Lung microvascular endothelial cell (primary cell): ENCODE data around the gene RFPL1. TPM values are rescaled to one million over a fixed set of nuclear protein-coding genes. Genes with fewer than 3 reads are reported as not detected.
"Not testable (repeated sequence)": the region's sequence is repeated elsewhere in the genome, so short reads cannot be mapped to it uniquely, and the experiment has no call there.

Source experiments
- DNase-seq, 2 donors: peaks; one replicate each; pipeline versions ENCODE4 v3.0.0 to v3.0.0-alpha.2; 2010; ENCODE audit warnings: low read depth in 2 of 2
- total RNA-seq: library from RNA; depleted of rRNA; stranded (reverse); fragments of >200 nt; gene quantifications from 2 replicates; pipeline ENCODE4 v1.2.1, GENCODE V29; 2014

RFPL1 gene
- total RNA-seq, 1 donor from 2014 or later = not detected

DNA sequence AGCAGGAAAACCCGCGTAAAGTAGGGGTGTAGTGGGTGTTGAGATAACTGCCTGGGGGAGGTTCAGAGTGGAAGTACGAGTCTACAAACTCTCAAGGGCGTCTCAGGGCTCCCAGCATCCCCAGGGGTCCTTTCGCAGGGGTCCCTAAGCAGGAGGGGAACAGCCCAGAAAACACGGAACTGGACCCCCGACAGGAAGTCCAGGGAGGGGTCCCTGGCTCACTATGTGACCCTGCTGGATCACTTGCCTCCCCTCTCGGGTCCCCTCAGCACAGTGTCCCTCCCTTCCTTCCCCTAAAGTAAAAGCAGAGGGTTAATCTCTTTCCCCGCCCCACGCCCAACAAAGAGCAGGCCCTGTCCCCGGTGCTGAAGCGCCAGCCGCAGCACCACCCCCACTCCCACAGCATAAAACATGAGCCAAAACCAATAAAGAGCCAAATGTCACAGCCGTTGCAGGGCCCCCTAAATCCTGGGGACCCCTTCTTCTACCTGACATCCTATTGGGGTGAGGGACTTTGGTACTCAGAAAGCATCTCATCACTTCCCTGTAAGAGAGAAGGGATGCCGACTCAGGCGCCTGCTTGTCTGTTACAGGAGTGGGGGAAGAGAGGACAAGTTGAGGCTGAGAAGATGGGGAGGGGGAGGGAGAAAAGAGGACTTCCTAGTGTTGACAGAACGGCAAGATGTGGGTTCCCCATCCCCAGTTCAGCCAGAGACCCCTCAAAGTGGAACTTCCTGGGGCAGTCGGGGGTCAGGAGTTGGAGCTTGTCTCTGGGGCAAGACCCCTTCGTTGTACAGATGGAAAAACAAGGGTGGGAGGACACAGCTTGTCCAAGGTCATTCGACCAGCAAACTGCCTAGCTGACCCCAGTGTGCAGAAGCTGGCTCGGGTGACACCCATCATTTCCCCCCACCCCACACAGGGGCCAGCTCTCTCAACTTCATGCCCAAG is 40.2 kb downstream of the RFPL1 start:
- DNase-seq = peak; percentile 7 to 21

DNA sequence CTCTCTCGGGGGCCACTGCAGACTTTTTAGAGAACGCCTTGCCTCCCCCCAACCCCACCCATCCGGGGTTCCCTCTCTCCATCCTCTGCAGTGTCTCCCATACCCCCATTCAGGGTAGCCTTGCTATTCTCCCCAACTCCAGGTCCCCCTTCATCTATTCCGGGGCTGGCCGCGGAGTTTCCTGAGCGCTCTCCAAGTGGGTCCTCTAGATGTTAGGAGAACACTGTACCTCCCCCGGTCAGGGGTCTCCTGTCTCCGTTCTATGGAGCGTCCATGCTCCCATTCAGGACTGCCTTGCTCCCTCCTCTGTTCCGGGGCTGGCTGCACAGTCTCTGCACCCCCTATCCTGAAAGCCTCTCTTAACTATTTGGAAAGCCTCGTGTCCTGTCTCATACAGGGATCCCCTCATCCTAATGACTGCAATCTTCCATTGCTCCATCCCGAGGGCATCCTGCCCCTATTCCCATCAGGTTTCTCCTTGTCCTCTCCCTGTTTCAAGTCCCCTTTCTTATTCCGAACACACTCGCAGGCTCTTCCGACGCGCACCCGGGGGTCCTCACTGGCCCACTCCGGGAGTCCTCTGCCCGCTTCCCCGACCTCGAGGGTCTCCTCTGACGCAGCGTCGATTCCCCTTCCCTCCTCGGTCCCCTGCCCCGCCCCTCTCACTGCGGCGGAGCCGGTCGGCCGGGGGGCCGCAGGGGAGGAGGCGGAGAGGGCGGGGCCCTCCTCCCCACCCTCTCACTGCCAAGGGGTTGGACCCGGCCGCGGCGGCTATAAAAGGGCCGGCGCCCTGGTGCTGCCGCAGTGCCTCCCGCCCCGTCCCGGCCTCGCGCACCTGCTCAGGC is 41.3 kb downstream of the RFPL1 start, which contains the start of gene NEFH:
NEFH (plus strand) TSS at position 802 of the 845 bp plus-strand sequence. CDS start 45 bp downstream, outside the sequence.
- no peak for DNase-seq

DNA sequence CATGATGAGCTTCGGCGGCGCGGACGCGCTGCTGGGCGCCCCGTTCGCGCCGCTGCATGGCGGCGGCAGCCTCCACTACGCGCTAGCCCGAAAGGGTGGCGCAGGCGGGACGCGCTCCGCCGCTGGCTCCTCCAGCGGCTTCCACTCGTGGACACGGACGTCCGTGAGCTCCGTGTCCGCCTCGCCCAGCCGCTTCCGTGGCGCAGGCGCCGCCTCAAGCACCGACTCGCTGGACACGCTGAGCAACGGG is 41.8 kb downstream of the RFPL1 start:
- no peak for DNase-seq

DNA sequence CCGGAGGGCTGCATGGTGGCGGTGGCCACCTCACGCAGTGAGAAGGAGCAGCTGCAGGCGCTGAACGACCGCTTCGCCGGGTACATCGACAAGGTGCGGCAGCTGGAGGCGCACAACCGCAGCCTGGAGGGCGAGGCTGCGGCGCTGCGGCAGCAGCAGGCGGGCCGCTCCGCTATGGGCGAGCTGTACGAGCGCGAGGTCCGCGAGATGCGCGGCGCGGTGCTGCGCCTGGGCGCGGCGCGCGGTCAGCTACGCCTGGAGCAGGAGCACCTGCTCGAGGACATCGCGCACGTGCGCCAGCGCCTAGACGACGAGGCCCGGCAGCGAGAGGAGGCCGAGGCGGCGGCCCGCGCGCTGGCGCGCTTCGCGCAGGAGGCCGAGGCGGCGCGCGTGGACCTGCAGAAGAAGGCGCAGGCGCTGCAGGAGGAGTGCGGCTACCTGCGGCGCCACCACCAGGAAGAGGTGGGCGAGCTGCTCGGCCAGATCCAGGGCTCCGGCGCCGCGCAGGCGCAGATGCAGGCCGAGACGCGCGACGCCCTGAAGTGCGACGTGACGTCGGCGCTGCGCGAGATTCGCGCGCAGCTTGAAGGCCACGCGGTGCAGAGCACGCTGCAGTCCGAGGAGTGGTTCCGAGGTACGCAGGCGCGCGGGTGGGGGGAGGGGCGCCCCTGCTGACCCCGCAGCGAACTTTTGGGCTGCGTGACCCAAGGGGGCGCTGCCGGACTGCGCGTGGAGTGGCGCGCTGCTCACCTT is 42.3 kb downstream of the RFPL1 start:
- DNase-seq = peak in 1 of 2 donors; percentile 23

DNA sequence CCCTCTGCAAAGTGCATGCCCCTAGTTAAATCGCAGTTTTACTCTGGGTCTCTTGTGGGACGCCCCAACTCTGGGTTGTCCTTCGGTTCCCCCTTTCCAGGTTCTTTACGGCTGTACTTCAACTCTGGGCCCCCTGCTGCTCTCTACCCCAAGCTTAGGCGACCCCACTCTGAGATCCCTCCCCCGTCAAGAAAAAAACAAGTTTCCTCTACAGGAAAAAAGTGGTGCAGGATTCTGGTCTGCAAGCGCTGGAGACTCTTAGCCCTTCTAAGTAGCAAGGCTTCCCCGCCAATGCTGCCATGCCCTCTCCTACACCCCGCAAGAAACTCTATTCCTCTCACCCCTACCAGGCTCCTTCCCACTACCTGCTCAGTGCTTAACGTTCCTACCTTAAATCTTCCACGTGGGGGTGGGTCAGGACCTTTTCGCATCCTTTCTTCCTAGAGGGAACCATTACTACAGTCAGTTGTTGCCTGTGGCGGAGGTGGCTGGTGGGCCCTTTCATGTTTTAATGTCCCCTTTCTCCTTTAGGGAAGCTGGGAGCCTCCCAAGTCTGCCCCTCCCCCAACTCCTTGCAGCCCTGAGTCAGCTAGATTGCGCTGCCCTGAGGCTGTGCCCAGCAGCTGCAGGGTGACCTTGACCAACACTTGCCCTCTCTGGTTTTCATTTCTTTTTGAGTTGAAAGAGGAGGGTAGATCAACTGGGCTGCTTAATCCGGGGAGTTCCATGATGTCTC is 43.0 kb downstream of the RFPL1 start:
- no peak for DNase-seq

DNA sequence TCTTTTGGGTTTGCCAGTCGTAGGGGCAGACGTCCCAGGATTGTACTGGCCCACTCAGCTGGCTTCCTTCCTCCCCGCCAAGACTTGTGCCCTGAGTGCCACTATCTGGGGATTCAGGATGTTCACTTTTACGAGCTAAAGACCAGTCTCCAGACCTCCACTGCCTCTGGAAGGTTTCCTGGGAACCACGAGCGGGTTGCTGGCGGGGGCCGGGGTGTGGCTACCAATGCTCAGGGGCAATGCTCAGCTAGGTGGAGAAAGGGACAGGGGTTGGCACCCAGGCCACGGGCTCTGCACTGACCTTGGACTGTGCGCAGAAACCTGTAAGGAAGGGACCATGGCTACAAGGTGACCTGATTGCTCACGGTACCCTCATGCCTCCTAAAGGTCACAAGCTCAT is 43.9 kb downstream of the RFPL1 start:
- no peak for DNase-seq

DNA sequence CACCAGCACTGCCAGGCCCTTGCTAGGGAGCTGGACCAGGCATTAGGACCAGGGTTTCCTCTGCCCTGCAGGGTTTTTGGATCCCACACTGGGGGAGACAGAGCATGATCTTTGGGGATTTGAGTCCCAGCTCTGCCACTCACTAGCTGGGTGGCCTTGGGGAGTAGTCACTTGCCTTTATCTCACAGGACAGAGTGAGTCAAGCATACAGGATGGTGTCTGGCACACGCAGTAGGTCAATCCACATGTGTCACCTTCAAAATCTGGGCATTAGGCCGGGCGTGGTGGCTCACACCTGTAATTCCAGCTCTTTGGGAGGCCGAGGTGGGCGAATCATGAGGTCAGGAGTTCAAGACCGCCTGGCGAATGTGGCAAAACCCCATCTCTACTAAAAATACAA is 44.3 kb downstream of the RFPL1 start:
- DNase-seq = no peak

DNA sequence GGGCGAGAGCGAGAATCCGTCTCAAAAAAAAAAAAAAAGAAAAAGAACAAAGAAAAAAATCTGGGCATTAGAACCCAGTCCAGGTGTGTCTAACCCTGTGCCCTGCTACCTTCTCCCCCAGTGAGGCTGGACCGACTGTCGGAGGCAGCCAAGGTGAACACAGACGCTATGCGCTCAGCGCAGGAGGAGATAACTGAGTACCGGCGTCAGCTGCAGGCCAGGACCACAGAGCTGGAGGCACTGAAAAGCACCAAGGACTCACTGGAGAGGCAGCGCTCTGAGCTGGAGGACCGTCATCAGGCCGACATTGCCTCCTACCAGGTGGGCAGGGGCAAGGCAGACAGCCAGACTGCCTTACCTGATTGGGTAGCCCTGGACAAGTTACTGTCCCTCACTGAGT is 44.9 kb downstream of the RFPL1 start:
- no peak for DNase-seq

DNA sequence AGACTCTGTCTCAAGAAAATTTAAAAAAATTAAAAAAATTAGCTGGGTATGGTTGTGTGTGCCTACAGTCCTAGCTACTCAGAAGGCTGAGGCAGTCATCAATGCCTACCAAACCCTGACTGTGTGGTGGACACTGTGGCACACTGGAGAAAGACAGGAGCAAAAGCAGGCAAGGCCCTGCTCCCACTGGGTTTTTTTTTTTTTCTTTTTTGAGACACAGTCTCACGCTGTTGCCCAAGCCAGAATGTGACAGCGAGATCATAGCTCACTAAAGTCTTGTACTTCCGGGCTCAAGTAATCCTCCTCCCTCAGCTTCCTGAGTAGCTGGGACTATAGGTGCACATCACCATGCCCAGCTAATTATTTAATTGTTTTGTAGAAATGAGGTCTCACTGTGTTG is 46.3 kb downstream of the RFPL1 start:
- no peak for DNase-seq

DNA sequence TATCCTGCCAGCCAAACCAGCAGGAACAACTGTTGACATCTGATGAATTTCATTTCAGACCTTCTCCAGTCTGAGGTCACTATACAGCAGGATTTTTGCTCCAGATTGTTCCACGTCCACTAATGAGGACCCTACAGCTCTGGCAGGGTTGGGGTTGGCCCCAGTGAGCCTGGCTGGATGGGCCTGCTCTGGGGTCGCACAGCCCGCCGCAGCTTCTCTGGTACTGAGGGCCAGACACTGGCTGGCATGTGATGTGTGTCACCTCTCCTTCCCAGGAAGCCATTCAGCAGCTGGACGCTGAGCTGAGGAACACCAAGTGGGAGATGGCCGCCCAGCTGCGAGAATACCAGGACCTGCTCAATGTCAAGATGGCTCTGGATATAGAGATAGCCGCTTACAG is 47.1 kb downstream of the RFPL1 start:
- DNase-seq = no peak

DNA sequence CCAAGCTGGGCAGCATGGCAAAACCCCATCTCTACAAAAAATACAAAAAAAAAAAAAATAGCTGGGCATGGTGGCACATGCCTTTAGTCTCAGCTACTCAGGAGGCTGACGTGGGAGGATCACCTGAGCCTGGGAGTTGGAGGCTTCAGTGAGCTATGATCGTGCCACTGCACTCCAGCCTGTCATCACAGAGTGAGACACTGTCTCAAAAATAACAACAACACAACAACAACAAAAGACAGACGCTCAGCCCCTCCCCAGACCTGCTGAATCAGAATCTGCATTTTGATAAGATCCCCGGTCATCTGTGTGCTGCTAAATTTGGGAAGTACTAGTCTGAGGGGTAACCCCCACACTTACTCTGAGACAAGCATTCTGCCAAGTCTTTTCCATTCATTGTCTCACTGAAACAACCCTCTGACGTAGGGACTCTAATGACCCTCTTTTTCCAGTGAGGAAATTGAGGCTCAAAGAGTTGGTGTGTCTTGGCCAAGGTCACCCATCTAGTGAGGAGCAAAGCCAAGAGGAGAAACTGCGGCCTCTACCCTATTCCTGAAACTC is 49.1 kb downstream of the RFPL1 start:
- DNase-seq = no peak

DNA sequence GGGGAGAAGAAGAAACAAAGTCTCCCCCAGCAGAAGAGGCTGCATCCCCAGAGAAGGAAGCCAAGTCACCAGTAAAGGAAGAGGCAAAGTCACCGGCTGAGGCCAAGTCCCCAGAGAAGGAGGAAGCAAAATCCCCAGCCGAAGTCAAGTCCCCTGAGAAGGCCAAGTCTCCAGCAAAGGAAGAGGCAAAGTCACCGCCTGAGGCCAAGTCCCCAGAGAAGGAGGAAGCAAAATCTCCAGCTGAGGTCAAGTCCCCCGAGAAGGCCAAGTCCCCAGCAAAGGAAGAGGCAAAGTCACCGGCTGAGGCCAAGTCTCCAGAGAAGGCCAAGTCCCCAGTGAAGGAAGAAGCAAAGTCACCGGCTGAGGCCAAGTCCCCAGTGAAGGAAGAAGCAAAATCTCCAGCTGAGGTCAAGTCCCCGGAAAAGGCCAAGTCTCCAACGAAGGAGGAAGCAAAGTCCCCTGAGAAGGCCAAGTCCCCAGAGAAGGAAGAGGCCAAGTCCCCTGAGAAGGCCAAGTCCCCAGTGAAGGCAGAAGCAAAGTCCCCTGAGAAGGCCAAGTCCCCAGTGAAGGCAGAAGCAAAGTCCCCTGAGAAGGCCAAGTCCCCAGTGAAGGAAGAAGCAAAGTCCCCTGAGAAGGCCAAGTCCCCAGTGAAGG is 50.9 kb downstream of the RFPL1 start:
- DNase-seq = not testable (repeated sequence)

DNA sequence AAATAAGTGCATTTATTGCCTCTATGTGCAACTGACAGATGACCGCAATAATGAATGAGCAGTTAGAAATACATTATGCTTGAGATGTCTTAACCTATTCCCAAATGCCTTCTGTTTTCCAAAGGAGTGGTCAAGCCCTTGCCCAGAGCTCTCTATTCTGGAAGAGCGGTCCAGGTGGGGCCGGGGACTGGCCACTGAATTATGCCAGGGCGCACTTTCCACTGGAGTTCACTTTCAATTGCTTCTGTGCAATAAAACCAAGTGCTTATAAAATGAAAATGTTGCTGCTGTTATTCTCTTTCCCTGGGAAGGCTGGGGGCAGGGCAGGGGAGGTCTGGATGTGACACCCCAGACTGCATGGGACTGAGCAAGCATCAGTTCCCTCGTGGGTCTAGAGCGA is 52.6 kb downstream of the RFPL1 start:
- no peak for DNase-seq

Other genes starting within 250 kb of the RFPL1 start
- 3.7 and 9.1 TPM in 2 replicates for gene EMID1, start 232.7 kb upstream of the RFPL1 start, total RNA-seq
- 13.1 and 14.1 TPM in 2 replicates for gene RHBDD3, start 170.6 kb upstream of the RFPL1 start, total RNA-seq
- 115 and 137 TPM in 2 replicates for gene EWSR1, start 170.3 kb upstream of the RFPL1 start, total RNA-seq
- gene GAS2L1, start 131.9 kb upstream of the RFPL1 start, total RNA-seq = 12.6 and 18.3 TPM in 2 replicates
- 0.99 and 1.5 TPM in 2 replicates for gene RASL10A, start 122.9 kb upstream of the RFPL1 start, total RNA-seq
- gene AP1B1, start 50.0 kb upstream of the RFPL1 start, total RNA-seq = 102 and 119 TPM in 2 replicates
- gene NEFH, start 41.6 kb downstream of the RFPL1 start, total RNA-seq = 0.22 TPM in 1 of 2 replicates, not detected in the other
- 21.1 and 23.2 TPM in 2 replicates for gene THOC5, start 115.2 kb downstream of the RFPL1 start, total RNA-seq
- 14.9 and 35.1 TPM in 2 replicates for gene NIPSNAP1, start 142.5 kb downstream of the RFPL1 start, total RNA-seq
- gene NF2, start 165.1 kb downstream of the RFPL1 start, total RNA-seq = 36.6 and 43.3 TPM in 2 replicates